RPMI8226 (cell line): ENCODE measurements around the gene NCOR1.
"Not testable (repeated sequence)": the region's sequence is repeated elsewhere in the genome, so short reads cannot be mapped to it uniquely, and the experiment has no call there.

ENCODE experiments used
- DNase-seq: peaks from one replicate; pipeline ENCODE4 v3.0.0-alpha.2; 2015

The NCOR1 gene

DNA sequence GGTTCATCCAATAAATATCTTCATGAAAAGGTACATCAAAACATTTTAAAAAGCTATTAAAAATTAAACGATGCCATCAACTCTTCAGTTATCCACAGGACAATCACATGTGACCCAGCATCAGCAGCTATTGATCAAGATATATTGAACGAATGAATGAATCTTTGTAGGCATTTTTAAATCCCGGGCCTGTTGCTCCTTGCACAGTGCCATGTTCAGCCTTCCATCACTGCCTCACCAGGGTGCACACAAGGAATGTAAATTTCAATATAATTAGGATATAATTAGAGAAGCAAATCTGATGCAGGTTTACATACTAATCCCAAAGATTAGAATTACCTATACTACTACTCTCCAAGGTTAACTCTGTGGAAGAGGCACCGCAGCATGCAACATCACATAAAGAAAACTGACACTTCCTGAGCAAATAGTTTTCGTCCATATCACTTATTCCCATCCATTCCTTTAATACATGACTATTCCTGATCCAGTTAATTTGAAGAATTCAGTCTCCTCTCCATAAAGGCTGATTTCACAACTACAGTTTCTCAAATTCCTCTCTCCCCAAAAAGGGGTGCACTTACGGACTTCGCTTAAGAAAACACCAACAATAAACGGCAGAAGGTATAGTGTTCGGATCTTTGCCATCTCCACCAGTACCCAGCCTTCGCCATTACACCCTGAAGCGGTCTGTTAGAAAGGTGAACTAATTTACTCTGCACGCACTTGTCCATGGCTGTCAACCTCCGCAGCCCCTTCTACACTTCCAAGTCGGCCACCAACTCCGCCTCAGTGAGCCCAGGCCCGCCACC is 938 bp downstream of the NCOR1 start:
- peak; percentile 34 for DNase-seq

DNA sequence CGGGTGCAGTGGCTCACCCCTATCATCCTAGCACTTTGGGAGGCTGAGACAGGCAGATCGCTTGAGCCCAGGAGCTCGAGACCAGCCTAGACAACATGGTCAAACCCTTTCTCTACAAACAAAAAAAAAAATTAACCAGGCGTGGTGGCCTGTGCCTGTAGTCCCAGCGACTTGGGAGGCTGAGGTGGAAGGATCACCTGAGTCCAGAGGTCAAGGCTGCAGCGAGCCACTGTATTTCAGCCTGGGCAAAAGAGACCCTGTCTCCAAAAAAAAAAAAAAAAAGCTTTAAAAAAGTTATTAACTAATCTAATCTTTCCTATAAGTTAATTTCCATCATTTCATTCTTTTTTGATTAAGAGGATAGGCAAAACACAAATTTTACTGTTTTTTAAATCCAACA is 2.5 kb downstream of the NCOR1 start:
- DNase-seq: no peak

- DNase-seq: no peak
Measured at GRCh38 chr17:16211590-16211989, 3.7 kb downstream of the NCOR1 start.

- not testable (repeated sequence) for DNase-seq
Measured at GRCh38 chr17:16204763-16205162, 10.6 kb downstream of the NCOR1 start.

GRCh38 chr17:16202554-16203500 is 12.5 kb downstream of the NCOR1 start:
- DNase-seq: not testable (repeated sequence)

DNA sequence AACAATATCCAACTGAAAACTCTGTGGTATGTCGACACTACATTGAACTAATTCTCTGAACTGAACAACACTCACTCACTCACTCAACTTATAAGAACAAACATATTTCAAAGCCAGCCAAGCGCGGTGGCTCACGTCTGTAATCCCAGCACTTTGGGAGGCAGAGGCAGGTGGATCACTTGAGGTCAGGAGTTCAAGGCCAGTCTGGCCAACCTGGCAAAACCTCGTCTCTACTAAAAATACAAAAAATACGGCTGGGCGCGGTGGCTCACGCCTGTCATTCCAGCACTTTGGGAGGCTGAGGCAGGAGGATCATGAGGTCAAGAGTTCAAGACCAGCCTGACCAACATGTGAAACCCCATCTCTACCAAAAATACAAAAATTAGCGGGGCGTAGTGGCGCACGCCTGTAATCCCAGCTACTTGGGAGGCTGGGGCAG is 13.6 kb downstream of the NCOR1 start:
- not testable (repeated sequence) for DNase-seq

DNA sequence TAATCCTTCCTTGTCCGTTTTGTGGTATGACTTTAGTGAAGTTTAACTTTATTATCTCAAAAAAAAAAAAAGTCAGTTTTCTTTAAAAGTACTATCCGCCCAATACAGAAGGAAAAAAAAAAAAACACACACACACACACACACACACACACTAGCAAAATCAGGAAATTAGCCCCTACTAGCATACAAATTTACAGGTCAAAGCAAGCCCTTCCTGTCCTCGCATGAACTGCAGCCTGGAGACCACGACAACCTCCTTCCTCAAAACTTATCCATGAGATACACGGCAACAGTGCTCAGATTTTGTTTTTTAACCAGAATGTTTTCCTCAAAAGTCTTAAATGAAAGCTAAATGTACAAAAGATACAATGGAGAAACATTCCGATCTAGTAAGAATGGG is 16.2 kb downstream of the NCOR1 start:
- no peak for DNase-seq

DNA sequence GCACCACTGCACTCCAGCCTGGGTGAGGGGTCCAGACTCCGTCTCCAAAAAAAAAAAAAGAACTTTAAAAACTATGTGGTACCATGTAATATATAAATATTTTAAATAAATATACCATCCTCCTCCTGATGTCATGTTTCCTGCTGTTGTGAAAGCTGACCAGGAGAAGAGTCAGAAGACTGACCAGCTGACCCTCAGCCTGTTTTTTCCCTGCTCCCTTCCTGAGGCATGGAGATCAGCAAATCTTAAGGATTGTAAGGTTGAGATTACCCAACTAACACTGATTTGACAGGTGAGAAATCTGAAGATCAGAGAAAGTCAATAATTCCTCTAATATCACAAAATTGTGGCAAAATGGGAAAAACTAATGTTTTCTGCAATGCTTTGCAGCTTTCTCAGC is 18.1 kb downstream of the NCOR1 start:
- no peak for DNase-seq

DNA sequence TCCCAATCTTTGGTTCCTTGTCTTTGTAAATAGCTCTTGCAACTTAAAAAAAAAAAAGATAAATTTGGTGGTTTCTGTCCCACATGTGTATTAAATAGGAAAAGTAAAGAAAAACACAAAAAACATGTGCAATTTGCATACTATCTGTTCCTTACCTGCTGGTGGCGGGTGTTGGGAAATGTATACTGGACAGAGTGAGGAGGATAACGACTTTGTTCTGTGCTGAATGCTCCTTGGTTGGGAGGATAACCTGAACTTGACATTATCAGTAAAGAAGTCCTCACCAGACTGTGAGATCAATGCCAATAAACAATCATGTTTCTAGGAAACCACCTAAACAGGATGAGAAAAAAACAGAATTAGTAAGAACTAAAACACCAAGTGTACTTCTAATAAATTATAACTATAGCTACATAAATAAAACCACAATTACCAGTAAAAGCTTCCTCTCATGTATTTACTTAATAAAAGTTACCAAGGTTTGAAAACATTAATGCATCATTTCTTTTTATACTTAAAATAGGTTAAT is 21.0 kb downstream of the NCOR1 start:
- not testable (repeated sequence) for DNase-seq

GRCh38 chr17:16191604-16192003 is 23.7 kb downstream of the NCOR1 start:
- no peak for DNase-seq

DNA sequence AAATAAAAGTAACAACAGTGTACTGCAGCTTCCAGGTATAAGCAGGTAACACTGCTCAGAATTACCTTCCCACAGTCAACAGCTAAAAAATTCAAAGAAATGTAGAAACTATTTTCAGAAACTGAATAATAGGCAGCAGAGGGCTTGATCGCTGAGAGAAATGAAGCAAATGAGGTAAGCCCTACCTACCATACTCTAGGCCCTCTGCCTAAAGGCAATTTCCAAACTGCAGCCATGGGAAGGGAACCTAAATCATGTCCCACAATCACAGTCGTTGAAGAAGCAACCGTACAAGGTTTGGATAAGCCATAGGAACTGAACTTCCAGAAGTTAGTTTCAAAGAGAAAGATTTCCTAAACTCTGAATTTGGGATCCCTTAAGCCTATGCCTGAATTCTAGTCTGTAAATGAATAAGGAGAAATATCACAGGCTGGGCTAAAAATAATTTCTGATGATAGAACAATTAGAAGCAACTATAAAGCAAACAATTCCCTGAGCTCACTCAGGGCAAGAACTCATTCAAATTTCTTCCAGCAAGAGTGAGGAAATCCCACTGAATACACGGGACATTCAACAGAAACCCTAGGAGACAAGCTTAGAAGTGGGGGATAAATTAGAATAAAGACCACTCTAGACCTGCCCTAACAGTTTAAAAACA is 24.5 kb downstream of the NCOR1 start:
- no peak for DNase-seq

DNA sequence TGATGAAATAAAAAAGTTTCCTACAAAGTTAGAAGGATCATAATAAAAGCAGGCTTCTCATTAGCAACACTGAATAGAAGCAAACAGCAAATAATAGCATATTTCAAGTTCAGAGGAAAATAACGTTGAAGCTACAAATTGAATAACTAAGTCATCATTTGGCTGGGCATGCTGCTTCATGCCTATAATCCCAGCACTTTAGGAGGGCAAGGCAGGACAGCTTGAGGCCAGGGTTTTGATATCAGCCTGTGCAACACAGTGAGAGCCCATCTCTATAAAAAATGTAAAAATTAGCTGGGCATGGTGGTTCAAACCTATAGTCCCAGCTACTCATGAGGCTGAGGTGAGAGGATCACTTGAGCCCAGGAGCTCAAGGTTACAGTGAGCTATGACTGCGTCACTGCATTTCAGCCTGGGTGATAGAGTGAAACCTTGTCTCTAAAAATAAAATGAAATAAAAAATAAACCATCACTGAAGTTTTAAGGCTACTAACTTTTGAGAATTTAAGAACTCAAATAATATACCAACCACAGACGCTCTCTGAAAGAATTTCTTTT is 25.5 kb downstream of the NCOR1 start:
- DNase-seq: no peak

DNA sequence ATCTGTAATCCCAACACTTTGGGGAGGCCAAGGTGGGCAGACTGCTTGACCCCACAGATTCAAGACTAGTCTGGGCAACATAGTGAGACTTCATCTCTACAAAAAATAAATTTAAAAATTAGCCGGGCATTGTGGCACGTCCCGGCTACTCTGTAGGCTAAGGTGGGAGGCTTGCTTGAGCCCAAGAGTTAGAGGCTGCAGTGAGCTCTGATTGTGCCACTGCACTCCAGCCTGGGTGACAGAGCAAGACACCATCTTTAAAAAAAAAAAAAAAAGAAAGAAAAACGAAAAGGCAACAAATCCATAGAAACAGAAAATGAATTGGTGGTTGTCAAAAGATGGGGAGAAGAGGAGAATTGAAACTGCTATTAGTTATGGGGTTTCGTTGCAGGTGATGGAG is 27.7 kb downstream of the NCOR1 start:
- DNase-seq: no peak

- DNase-seq: no peak
Measured at GRCh38 chr17:16181581-16181980, 33.8 kb downstream of the NCOR1 start.

GRCh38 chr17:16178836-16179235 is 36.5 kb downstream of the NCOR1 start:
- DNase-seq: no peak

GRCh38 chr17:16171613-16172012 is 43.7 kb downstream of the NCOR1 start:
- DNase-seq: no peak

DNA sequence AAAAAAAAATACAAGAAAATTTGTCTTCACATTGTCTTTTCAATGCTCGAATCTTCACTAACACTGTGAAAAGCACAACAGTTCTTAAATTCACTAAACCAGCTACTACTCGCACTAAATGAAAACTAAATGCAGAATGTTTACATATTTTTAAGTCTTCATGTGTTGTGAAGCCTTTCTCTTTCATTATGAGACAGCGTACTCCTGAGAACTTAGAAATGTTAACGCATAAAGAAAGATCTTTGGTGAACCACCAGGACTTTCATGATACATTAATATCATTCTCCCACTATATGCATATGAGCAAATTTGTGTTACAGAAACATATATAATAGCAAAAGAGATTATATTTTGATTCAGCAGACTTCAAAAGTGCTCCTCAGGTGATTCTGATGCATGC is 48.6 kb downstream of the NCOR1 start:
- not testable (repeated sequence) for DNase-seq

- DNase-seq: no peak
Measured at GRCh38 chr17:16158714-16159113, 56.6 kb downstream of the NCOR1 start.

- no peak for DNase-seq
Measured at GRCh38 chr17:16155536-16155935, 59.8 kb downstream of the NCOR1 start.

- not testable (repeated sequence) for DNase-seq
Measured at GRCh38 chr17:16152326-16152725, 63.0 kb downstream of the NCOR1 start.

- no peak for DNase-seq
Measured at GRCh38 chr17:16150251-16150856, 65.0 kb downstream of the NCOR1 start.

DNA sequence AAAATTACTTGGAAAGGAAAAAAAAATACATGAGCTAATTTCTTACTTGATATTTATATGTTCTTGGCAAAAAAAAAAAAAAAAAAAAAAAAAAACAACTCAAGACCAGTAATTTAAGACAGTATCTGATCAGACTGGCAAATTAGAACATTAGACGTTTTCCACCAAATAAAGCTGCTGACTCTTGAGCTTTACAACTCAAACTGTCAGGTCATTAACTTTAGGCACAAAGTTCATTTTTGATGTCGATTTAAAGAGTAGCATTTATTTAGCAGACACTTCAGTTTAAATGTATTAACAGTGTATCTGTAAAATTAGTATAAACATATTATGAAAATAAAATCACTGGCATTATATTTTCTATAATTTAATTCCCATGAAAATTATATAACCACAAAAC is 66.7 kb downstream of the NCOR1 start:
- no peak for DNase-seq
